SK-N-SH (cell line): ENCODE results near the gene OR6C2. TPM values are rescaled to one million over a fixed set of nuclear protein-coding genes. Genes with fewer than 3 reads are reported as not detected.
"Not testable (repeated sequence)": the region's sequence is repeated elsewhere in the genome, so short reads cannot be mapped to it uniquely, and the experiment has no call there.

ENCODE experiments used
- CTCF ChIA-PET: fragments of 300-600, 350-600 bp; formaldehyde crosslinking; extraction: SDS; loops from one replicate; lab custom pipeline; 2021; lab: Yijun Ruan, JAX
- POLR2A ChIA-PET: fragments of 350-600 bp; sonication (Branson Sonifier 250); formaldehyde crosslinking; extraction: SDS; loops from one replicate; lab custom pipeline; 2020; ENCODE audit warnings: antibody characterized with exemption, inconsistent platforms; lab: Yijun Ruan, JAX
- DNase-seq: peaks from one replicate; pipeline ENCODE4 v3.0.0; 2012
- H2AFZ ChIP-seq: fragments of 200-600 bp; sonication (generic); 2 replicates; pipeline ENCODE4 v1.8.1; 2016; ENCODE audit warnings: antibody characterized with exemption, mild to moderate bottlenecking, low read depth
- H3F3A ChIP-seq: fragments of 200-600 bp; sonication (generic); replicated peaks from 2 replicates; pipeline ENCODE3; 2016; ENCODE audit warnings: antibody characterized with exemption, mild to moderate bottlenecking; ENCODE audit not compliant: insufficient read depth
- H3K27ac ChIP-seq, 2 experiments: fragments of 200-500 bp in 1 of 2; fragments of 200-600 bp in 1 of 2; sonication (Bioruptor generic) in 1 of 2; sonication (generic), shearing (Covaris generic) in 1 of 2; 2 replicates each; pipeline versions ENCODE4 v1.5.1 to v1.6.1; 2014 to 2016; ENCODE audit warnings: low read depth in 2 of 2, inconsistent platforms in 1 of 2, low read length in 1 of 2, mild to moderate bottlenecking in 1 of 2, mixed read lengths in 1 of 2
- H3K27me3 ChIP-seq: fragments of 200-600 bp; sonication (generic), shearing (Covaris generic); 2 replicates; pipeline ENCODE4 v1.6.1; 2016; ENCODE audit warnings: mixed run types; ENCODE audit not compliant: insufficient read depth
- H3K36me3 ChIP-seq, 2 experiments: fragments of 200-500 bp in 1 of 2; fragments of 200-600 bp in 1 of 2; sonication (Bioruptor generic) in 1 of 2; sonication (generic) in 1 of 2; replicated peaks in 1 of 2; 2 replicates each; pipeline versions ENCODE3 to v1.5.1; 2014 to 2016; ENCODE audit warnings: low read length in 1 of 2, mild to moderate bottlenecking in 1 of 2; ENCODE audit not compliant: insufficient read depth in 2 of 2, control insufficient read depth in 1 of 2
- H3K4me1 ChIP-seq, 2 experiments: fragments of 200-500 bp in 1 of 2; fragments of 200-600 bp in 1 of 2; sonication (Bioruptor generic) in 1 of 2; sonication (generic), shearing (Covaris generic) in 1 of 2; 2 replicates each; pipeline versions ENCODE4 v1.5.1 to v1.6.1; 2014 to 2016; ENCODE audit warnings: low read depth in 1 of 2, low read length in 1 of 2, mixed run types in 1 of 2; ENCODE audit not compliant: insufficient read depth in 2 of 2, control insufficient read depth in 1 of 2
- H3K4me2 ChIP-seq: fragments of 200-600 bp; sonication (generic), shearing (Covaris generic); 2 replicates; pipeline ENCODE4 v1.6.1; 2017; ENCODE audit warnings: mixed run types
- H3K4me3 ChIP-seq, 2 experiments: fragments of 200-500 bp in 1 of 2; fragments of 200-600 bp in 1 of 2; sonication (Bioruptor generic) in 1 of 2; sonication (generic), shearing (Covaris generic) in 1 of 2; 2 replicates each; pipeline versions ENCODE4 v1.5.1 to v1.8.1; 2014 to 2016; ENCODE audit warnings: low read depth in 2 of 2, inconsistent platforms in 1 of 2, low read length in 1 of 2, mild to moderate bottlenecking in 1 of 2, mixed read lengths in 1 of 2, moderate library complexity in 1 of 2
- H3K79me2 ChIP-seq: fragments of 200-600 bp; sonication (generic); 2 replicates; pipeline ENCODE4 v1.8.1; 2017; ENCODE audit warnings: mild to moderate bottlenecking; ENCODE audit not compliant: insufficient read depth
- H3K9ac ChIP-seq: fragments of 200-600 bp; sonication (generic); 2 replicates; pipeline ENCODE4 v1.6.1; 2017; ENCODE audit warnings: mixed run types
- H3K9me2 ChIP-seq: fragments of 200-600 bp; sonication (generic); 2 replicates; pipeline ENCODE4 v1.6.1; 2017; ENCODE audit warnings: mixed run types
- H3K9me3 ChIP-seq: fragments of 200-600 bp; sonication (generic); 2 replicates; pipeline ENCODE4 v1.6.1; 2017; ENCODE audit warnings: mixed run types, mild to moderate bottlenecking, moderate library complexity
- H4K20me1 ChIP-seq: fragments of 200-600 bp; sonication (generic); 2 replicates; pipeline ENCODE4 v1.6.1; 2017; ENCODE audit warnings: mild to moderate bottlenecking, mixed run types; ENCODE audit not compliant: insufficient read depth
- ELF1 ChIP-seq: IDR thresholded peaks from 2 replicates; pipeline ENCODE4 v1.4.0; 2012
- FOSL2 ChIP-seq: IDR thresholded peaks from 2 replicates; pipeline ENCODE4 v1.4.0; 2012; ENCODE audit warnings: low read depth, mild to moderate bottlenecking, moderate library complexity, borderline replicate concordance
- FOXJ3 ChIP-seq: sonication (generic); formaldehyde crosslinking; IDR thresholded peaks from 2 replicates; pipeline ENCODE4 v1.5.1; 2020; ENCODE audit warnings: mild to moderate bottlenecking, missing genetic modification reagents
- FOXM1 ChIP-seq: IDR thresholded peaks from 2 replicates; pipeline ENCODE4 v1.4.0; 2012; ENCODE audit warnings: low read depth, mild to moderate bottlenecking
- GATA2 ChIP-seq: sonication (generic); formaldehyde crosslinking; IDR thresholded peaks from 2 replicates; pipeline ENCODE4 v1.5.0; 2020; ENCODE audit warnings: mild to moderate bottlenecking, missing genetic modification reagents
- MEF2A ChIP-seq: IDR thresholded peaks from 2 replicates; pipeline ENCODE4 v1.4.0; 2012; ENCODE audit warnings: low read depth, borderline replicate concordance
- MXI1 ChIP-seq: IDR thresholded peaks from 2 replicates; pipeline ENCODE4 v1.6.1; 2012; ENCODE audit warnings: mild to moderate bottlenecking, low read depth, low read length, improper control_type of control experiment
- NFIC ChIP-seq: IDR thresholded peaks from 2 replicates; pipeline ENCODE4 v1.4.0; 2012; ENCODE audit warnings: borderline replicate concordance
- RAD21 ChIP-seq: IDR thresholded peaks from 2 replicates; pipeline ENCODE4 v1.6.1; 2012; ENCODE audit warnings: mild to moderate bottlenecking, low read length
- RCOR1 ChIP-seq: fragments of 150-350 bp; IDR thresholded peaks from 2 replicates; pipeline ENCODE4 v1.6.1; 2017; ENCODE audit warnings: antibody characterized with exemption, low read length
- RFX5 ChIP-seq: IDR thresholded peaks from 2 replicates; pipeline ENCODE4 v1.6.1; 2012; ENCODE audit warnings: mild to moderate bottlenecking, improper control_type of control experiment, low read length
- SIN3A ChIP-seq: IDR thresholded peaks from 2 replicates; pipeline ENCODE4 v1.6.1; 2012; ENCODE audit warnings: low read depth, mild to moderate bottlenecking, low read length, moderate library complexity, borderline replicate concordance
- TAF1 ChIP-seq: IDR thresholded peaks from 2 replicates; pipeline ENCODE4 v1.6.1; 2012; ENCODE audit warnings: low read depth, mild to moderate bottlenecking, low read length, moderate library complexity, borderline replicate concordance
- WGBS: methylation state at CpG from one replicate; pipeline ENCODE4 v1.1.6; 2017; ENCODE audit warnings: low lambda C conversion rate; 5-methylcytosine and 5-hydroxymethylcytosine counted together
- polyA plus RNA-seq, 3 experiments: library from polyadenylated mRNA; depleted of rRNA; stranded (reverse); fragments of >200 nt; gene quantifications; 2 replicates each; pipeline ENCODE4 v1.2.3, GENCODE V29; 2012
- TF ChIP-seq, protein P1 (sequence below): IDR thresholded peaks from 2 replicates; pipeline ENCODE4 v1.4.0; 2012; ENCODE audit warnings: low read depth
- TF ChIP-seq, protein P2 (sequence below): fragments of 200-600 bp; sonication (generic); IDR thresholded peaks from 2 replicates; pipeline ENCODE4 v1.6.1; 2017; ENCODE audit warnings: antibody characterized with exemption, mild to moderate bottlenecking, moderate library complexity

Gene OR6C2
- polyA plus RNA-seq, 1 of the 3 experiments (the other 2 are of a cell fraction): not detected

DNA sequence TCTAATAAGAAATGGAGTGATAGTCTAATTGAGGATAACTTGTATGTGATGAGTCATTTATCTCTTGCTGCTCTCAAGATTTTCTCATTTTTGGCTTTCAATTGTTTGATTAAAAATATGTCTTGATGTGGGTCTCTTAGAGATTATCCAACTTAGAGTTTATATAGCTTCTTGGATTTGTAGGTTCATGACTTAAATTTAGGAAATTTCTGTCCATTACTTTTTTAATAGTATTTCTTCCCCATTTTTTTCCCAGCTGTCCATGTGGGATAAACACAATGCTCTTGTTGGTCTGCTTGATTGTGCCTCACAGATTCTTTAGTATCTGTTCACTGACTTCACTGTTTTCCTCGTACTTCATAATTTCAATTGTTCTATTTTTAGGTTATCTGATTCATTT, 36.0 kb upstream of the OR6C2 start:
- Histone ChIP-seq H4K20me1 (no peaks in the 10 kb centered on the region), H3K9me3 (no peaks in the 10 kb centered on the region), H3K9ac (no peak overlapping the region), H3K36me3 (no peaks in the 10 kb centered on the region), H3K9me2 (0 out of 2 replicates have a peak, but pooled peaks cover 3% of the 10 kb centered on the region), H3K4me1 (no peaks in the 10 kb centered on the region), H3K27ac (no peak overlapping the region), H3K27me3 (no peaks in the 10 kb centered on the region), H2AFZ (no peak overlapping the region), H3F3A (no peaks in the 10 kb centered on the region), H3K79me2 (no peaks in the 10 kb centered on the region), H3K4me3 (no peak overlapping the region), H3K4me2 (no peak overlapping the region)
- no peak for TF ChIP-seq ELF1
- TF ChIP-seq FOSL2: no peak
- no peak for TF ChIP-seq TAF1
- no peak for TF ChIP-seq SIN3A
- no peak for TF ChIP-seq NFIC
- TF ChIP-seq, protein P1, sequence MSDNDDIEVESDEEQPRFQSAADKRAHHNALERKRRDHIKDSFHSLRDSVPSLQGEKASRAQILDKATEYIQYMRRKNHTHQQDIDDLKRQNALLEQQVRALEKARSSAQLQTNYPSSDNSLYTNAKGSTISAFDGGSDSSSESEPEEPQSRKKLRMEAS: no peak
- TF ChIP-seq GATA2 (CRISPR knock-in tag): no peak
- TF ChIP-seq RCOR1: no peak
- TF ChIP-seq FOXM1: no peak
- TF ChIP-seq RFX5: no peak
- TF ChIP-seq, protein P2, sequence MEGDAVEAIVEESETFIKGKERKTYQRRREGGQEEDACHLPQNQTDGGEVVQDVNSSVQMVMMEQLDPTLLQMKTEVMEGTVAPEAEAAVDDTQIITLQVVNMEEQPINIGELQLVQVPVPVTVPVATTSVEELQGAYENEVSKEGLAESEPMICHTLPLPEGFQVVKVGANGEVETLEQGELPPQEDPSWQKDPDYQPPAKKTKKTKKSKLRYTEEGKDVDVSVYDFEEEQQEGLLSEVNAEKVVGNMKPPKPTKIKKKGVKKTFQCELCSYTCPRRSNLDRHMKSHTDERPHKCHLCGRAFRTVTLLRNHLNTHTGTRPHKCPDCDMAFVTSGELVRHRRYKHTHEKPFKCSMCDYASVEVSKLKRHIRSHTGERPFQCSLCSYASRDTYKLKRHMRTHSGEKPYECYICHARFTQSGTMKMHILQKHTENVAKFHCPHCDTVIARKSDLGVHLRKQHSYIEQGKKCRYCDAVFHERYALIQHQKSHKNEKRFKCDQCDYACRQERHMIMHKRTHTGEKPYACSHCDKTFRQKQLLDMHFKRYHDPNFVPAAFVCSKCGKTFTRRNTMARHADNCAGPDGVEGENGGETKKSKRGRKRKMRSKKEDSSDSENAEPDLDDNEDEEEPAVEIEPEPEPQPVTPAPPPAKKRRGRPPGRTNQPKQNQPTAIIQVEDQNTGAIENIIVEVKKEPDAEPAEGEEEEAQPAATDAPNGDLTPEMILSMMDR: no peak
- TF ChIP-seq RAD21: no peak
- TF ChIP-seq FOXJ3: no peak
- no peak for TF ChIP-seq MXI1
- TF ChIP-seq MEF2A: no peak
- 0% methylated on average over 1 of the region's 1 CpG for WGBS
- POLR2A ChIA-PET: no interaction called here
- CTCF ChIA-PET: no interaction called here
- DNase-seq: no peak

DNA sequence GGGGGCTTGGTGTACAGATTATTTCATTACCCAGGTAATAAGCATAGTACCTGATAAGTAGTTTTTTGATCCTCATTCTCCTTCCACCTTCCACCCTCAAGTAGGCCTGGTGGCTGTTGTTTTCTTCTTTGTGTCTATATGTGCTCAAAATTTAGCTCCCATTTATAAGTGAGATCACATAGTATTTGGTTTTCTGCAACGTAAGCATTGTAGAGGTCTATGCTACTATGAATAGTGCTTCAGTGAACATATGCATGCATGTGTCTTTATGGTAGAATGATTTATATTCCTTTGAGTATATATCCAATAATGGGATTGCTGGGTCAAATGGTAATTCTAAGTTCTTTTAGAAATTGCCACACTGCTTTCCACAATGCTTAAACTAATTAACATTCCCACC, 34.7 kb upstream of the OR6C2 start:
- H3K9me3 ChIP-seq: not testable (repeated sequence)

DNA sequence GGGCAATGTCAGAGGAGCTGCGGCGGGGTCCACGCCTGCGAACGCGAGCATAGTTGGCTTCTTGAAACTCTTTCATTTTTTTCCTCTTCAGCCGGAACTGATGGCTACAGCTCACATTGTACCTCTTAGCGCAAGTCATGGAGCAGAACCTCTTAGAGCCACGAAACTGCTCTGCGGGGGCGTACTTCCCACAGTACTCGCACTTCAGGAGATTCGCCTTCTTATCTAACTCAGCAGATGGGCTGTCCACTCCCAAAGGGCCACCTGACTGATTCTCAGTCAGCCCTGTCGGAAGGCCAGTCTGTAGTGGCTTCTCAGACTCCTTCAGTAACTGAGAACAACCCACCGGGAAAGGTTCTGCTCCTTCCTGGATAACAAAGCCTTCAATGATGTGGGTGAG, 31.7 kb upstream of the OR6C2 start:
- H3K9me2 ChIP-seq, H3F3A ChIP-seq, DNase-seq, CTCF ChIA-PET, H3K36me3 ChIP-seq, H3K9ac ChIP-seq, H3K4me3 ChIP-seq, H2AFZ ChIP-seq, H4K20me1 ChIP-seq, H3K4me1 ChIP-seq, POLR2A ChIA-PET, H3K4me2 ChIP-seq, H3K9me3 ChIP-seq, H3K27me3 ChIP-seq, H3K27ac ChIP-seq, H3K79me2 ChIP-seq: not testable (repeated sequence)
- WGBS: 17% methylated on average over 12 of the region's 15 CpGs

More for the DNA sequence above, 34.7 kb upstream of the OR6C2 start:
- H3K79me2 ChIP-seq, H3K36me3 ChIP-seq, H3K27ac ChIP-seq, H3K4me1 ChIP-seq, H3K4me3 ChIP-seq, H2AFZ ChIP-seq, POLR2A ChIA-PET, H3F3A ChIP-seq, CTCF ChIA-PET, H3K9me2 ChIP-seq, H3K27me3 ChIP-seq, H3K9ac ChIP-seq, H3K4me2 ChIP-seq, DNase-seq, H4K20me1 ChIP-seq: not testable (repeated sequence)
- WGBS: 0% methylated on average over 1 of the region's 1 CpG

DNA sequence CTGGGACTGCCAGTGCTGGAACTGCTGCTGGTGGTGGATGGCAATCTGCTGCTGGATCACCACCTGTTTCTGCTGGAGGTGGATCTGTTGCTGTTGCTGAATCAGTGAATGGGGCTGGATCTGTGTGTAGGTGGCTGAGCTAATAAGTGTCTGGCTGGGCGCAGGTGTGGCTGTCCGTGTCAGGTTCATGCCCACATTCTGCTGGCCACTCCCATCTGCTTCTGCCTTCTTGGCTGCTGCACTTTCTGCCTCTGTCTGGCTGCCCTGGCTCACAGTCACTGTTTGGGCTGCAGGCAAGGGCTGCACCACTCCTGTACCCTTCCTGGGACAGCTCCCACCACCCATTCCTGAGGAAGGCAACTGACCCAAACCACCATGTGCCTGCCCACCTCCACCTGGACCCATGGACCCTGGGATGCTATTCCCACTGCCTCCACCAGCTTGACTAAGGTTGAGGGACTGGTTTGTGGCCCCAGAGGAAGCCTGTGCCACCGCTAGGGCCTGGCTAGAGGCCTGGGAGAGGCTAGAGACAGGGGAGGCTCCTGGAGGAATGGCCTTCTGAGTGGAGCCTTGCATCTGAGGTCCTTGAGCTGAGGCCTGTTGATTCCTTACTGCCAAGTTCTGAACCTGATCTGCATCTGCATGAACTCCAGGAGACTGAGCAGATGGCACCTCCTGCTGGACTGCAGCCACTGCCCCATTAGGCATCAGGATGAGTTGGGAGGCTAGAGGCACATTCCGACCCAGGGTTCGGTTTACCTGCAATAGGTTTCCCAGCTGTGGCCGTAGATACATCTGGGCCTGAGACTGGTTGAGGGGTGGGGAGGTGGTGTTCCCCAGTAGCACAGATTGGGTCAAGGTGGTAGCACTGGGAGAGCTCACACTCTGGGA, 30.1 kb upstream of the OR6C2 start:
- H3K4me3 ChIP-seq, H3K79me2 ChIP-seq, H3K36me3 ChIP-seq, H4K20me1 ChIP-seq, H3K9me2 ChIP-seq, CTCF ChIA-PET, POLR2A ChIA-PET, H3K27ac ChIP-seq, H3K9me3 ChIP-seq, H2AFZ ChIP-seq, H3K27me3 ChIP-seq, H3F3A ChIP-seq, DNase-seq, H3K4me2 ChIP-seq, H3K4me1 ChIP-seq, H3K9ac ChIP-seq: not testable (repeated sequence)
- 0% methylated on average over 1 of the region's 6 CpGs for WGBS
